Pericardium fibroblast (primary cell): Measurements from ENCODE around the gene OR13G1. TPM values are rescaled to one million over a fixed set of nuclear protein-coding genes. Genes with fewer than 3 reads are reported as not detected.

Experiments
- total RNA-seq: library from RNA; depleted of rRNA; stranded (reverse); fragments of >200 nt; gene quantifications from 2 replicates; pipeline ENCODE4 v1.2.3, GENCODE V29; 2015

The OR13G1 gene, protein sequence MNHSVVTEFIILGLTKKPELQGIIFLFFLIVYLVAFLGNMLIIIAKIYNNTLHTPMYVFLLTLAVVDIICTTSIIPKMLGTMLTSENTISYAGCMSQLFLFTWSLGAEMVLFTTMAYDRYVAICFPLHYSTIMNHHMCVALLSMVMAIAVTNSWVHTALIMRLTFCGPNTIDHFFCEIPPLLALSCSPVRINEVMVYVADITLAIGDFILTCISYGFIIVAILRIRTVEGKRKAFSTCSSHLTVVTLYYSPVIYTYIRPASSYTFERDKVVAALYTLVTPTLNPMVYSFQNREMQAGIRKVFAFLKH
- not detected in 2 replicates for total RNA-seq

DNA sequence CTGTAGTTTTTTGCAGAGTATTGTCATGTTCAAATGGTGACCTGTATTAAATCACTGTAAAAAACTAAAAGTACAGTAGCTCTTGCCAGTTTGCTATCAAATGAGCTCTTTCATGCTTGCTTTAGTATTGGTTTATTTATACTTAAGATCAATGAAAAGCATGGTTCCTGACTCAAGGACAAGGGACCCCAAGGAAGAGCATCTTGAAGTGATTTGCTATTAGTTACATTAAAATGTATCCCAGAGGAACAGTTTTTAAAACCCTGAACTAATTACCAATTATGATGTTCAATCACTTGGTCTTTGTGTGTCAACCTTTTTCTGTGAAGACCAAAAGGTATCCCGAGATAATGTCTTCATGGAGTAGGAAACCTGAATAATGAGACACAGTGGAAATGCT, at the start of gene OR13G1:
Gene OR13G1 (minus strand): TSS at position 101 of the 400 bp plus-strand sequence. CDS start 6,698 bp downstream, outside the sequence.

DNA sequence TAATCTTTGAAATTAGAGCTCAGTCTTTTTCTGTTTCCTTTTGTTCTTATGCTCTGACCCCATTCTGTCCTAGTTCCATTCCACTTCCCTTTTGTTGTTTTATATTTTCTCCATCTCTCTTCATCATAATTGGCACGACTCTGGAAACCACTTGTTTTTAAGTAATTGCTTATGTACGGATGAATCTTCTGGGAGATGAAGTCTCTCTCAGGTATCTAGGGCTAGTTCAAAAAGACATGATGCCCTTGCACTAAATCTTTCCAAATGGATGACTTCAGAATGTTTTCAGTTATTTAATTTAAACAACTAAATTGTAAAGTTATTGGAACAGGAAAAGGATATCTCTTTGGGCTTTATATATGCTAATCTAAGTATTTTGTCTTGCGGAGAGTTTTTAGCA, 37.0 kb upstream of the OR13G1 start, which contains the start of gene OR6F1:
Gene OR6F1 (minus strand): TSS at position 101 of the 400 bp plus-strand sequence. CDS start 3,891 bp downstream, outside the sequence.

Other genes starting within 250 kb of the OR13G1 start
- gene OR2B11, start 221.6 kb downstream of the OR13G1 start, total RNA-seq, result not detected in 2 replicates
- gene OR2C3, start 143.3 kb downstream of the OR13G1 start, total RNA-seq, result not detected in 2 replicates
- not detected in 2 replicates for gene GCSAML, start 130.6 kb downstream of the OR13G1 start, total RNA-seq
- gene OR2G2, start 91.4 kb downstream of the OR13G1 start, total RNA-seq, result not detected in 2 replicates
- gene OR2G3, start 74.2 kb downstream of the OR13G1 start, total RNA-seq, result not detected in 2 replicates
- gene OR6F1, start 36.9 kb upstream of the OR13G1 start, total RNA-seq, result not detected in 2 replicates
- not detected in 2 replicates for gene OR14K1, start 58.9 kb upstream of the OR13G1 start, total RNA-seq
- not detected in 2 replicates for gene OR14A2, start 68.4 kb upstream of the OR13G1 start, total RNA-seq
- gene OR1C1, start 80.8 kb upstream of the OR13G1 start, total RNA-seq, result not detected in 2 replicates
- gene OR14A16, start 144.4 kb upstream of the OR13G1 start, total RNA-seq, result not detected in 2 replicates
- not detected in 2 replicates for gene OR11L1, start 162.2 kb upstream of the OR13G1 start, total RNA-seq
- 0.09 and 0.58 TPM in 2 replicates for gene TRIM58, start 177.4 kb upstream of the OR13G1 start, total RNA-seq
- gene OR2W3, start 215.8 kb upstream of the OR13G1 start, total RNA-seq, result 0.12 TPM in 1 of 2 replicates, not detected in the other
- not detected in 2 replicates for gene OR2T8, start 240.5 kb upstream of the OR13G1 start, total RNA-seq
- not detected in 2 replicates for gene OR2AJ1, start 245.2 kb upstream of the OR13G1 start, total RNA-seq